GM23338 (cell line): ENCODE measurements around the gene NLN. TPM values are rescaled to one million over a fixed set of nuclear protein-coding genes. Genes with fewer than 3 reads are reported as not detected.

Experiments used
- ATAC-seq: fragments of 200-7000 bp; cut with Tn5 transposase; 3 replicates; pipeline ENCODE4 v1.9.1; 2020
- DNase-seq: peaks from one replicate; pipeline ENCODE4 v3.0.0-alpha.2; 2015; ENCODE audit warnings: low spot score
- H2AFZ ChIP-seq: fragments of 200-600 bp; sonication (generic); 2 replicates; pipeline ENCODE4 v1.8.0; 2016; ENCODE audit warnings: antibody characterized with exemption, mild to moderate bottlenecking, moderate library complexity
- H3F3A ChIP-seq: fragments of 200-600 bp; sonication (generic); replicated peaks from 2 replicates; pipeline ENCODE4 v1.8.0; 2017; ENCODE audit warnings: antibody characterized with exemption, mixed run types, low read depth
- H3K27ac ChIP-seq: fragments of 200-600 bp; sonication (generic); 2 replicates; pipeline ENCODE4 v1.6.1; 2016; ENCODE audit warnings: low read depth
- H3K27me3 ChIP-seq: fragments of 200-600 bp; sonication (generic); 2 replicates; pipeline ENCODE4 v1.8.0; 2016; ENCODE audit warnings: mild to moderate bottlenecking, mixed run types, moderate library complexity; ENCODE audit not compliant: insufficient read depth
- H3K36me3 ChIP-seq: fragments of 200-600 bp; sonication (generic); 2 replicates; pipeline ENCODE4 v1.8.0; 2016; ENCODE audit warnings: mild to moderate bottlenecking; ENCODE audit not compliant: insufficient read depth
- H3K4me1 ChIP-seq: fragments of 200-600 bp; sonication (generic); 2 replicates; pipeline ENCODE4 v1.8.0; 2016; ENCODE audit warnings: mild to moderate bottlenecking, moderate library complexity; ENCODE audit not compliant: insufficient read depth
- H3K4me2 ChIP-seq: fragments of 200-600 bp; sonication (generic); 2 replicates; pipeline ENCODE4 v1.7.1; 2017; ENCODE audit warnings: mixed run types
- H3K4me3 ChIP-seq: fragments of 200-600 bp; sonication (generic); 2 replicates; pipeline ENCODE4 v1.6.1; 2016; ENCODE audit warnings: mixed run types
- H3K79me2 ChIP-seq: fragments of 200-600 bp; sonication (generic); replicated peaks from 2 replicates; pipeline ENCODE4 v1.8.0; 2017; ENCODE audit warnings: mild to moderate bottlenecking; ENCODE audit not compliant: insufficient read depth
- H3K9me2 ChIP-seq: fragments of 200-600 bp; sonication (generic); 2 replicates; pipeline ENCODE4 v1.8.0; 2017; ENCODE audit not compliant: insufficient read depth
- H4K20me1 ChIP-seq: fragments of 200-600 bp; sonication (generic); replicated peaks from 2 replicates; pipeline ENCODE4 v1.8.0; 2017; ENCODE audit warnings: mild to moderate bottlenecking; ENCODE audit not compliant: insufficient read depth
- H3K27ac Mint-ChIP-seq: 2 replicates; pipeline ENCODE4 v1.8.0; 2020; ENCODE audit warnings: inconsistent platforms, mild to moderate bottlenecking, moderate library complexity, mixed read lengths
- H3K27me3 Mint-ChIP-seq: 3 replicates; pipeline ENCODE4 v1.8.0; 2022; ENCODE audit warnings: low read depth, mild to moderate bottlenecking, moderate library complexity, mixed read lengths, inconsistent platforms; ENCODE audit not compliant: insufficient read depth, poor library complexity
- H3K36me3 Mint-ChIP-seq: 3 replicates; pipeline ENCODE4 v1.8.0; 2021; ENCODE audit warnings: low read depth, mild to moderate bottlenecking, inconsistent platforms, moderate library complexity, mixed read lengths
- H3K4me1 Mint-ChIP-seq: 3 replicates; pipeline ENCODE4 v1.8.0; 2020; ENCODE audit warnings: mild to moderate bottlenecking, inconsistent platforms, mixed read lengths
- H3K4me3 Mint-ChIP-seq: 3 replicates; pipeline ENCODE4 v1.8.0; 2021; ENCODE audit warnings: moderate library complexity, mild to moderate bottlenecking, inconsistent platforms, mixed read lengths
- H3K9me3 Mint-ChIP-seq: 3 replicates; pipeline ENCODE4 v1.8.0; 2020; ENCODE audit warnings: moderate library complexity, mild to moderate bottlenecking, inconsistent platforms, mixed read lengths
- CREB1 ChIP-seq: fragments of 250-450 bp; sonication (Bioruptor Pico); IDR thresholded peaks from 2 replicates; pipeline ENCODE4 v1.5.0; 2020; ENCODE audit warnings: low read depth, mild to moderate bottlenecking, moderate library complexity
- ETS1 ChIP-seq: IDR thresholded peaks from 2 replicates; pipeline ENCODE4 v1.6.1; 2016; ENCODE audit warnings: antibody characterized with exemption
- EZH2 ChIP-seq: fragments of 200-600 bp; sonication (generic); IDR thresholded peaks from one replicate; pipeline ENCODE4 v1.8.0; 2017; ENCODE audit warnings: antibody characterized with exemption, mild to moderate bottlenecking, low read depth; ENCODE audit not compliant: unreplicated experiment
- EZH2phosphoT487 ChIP-seq: fragments of 200-600 bp; sonication (generic); IDR thresholded peaks from one replicate; pipeline ENCODE4 v1.8.1; 2018; ENCODE audit warnings: antibody characterized with exemption; ENCODE audit not compliant: unreplicated experiment
- NANOG ChIP-seq: IDR thresholded peaks from 2 replicates; pipeline ENCODE4 v1.6.1; 2016; ENCODE audit warnings: antibody characterized with exemption, borderline replicate concordance
- REST ChIP-seq: IDR thresholded peaks from one replicate; pipeline ENCODE4 v1.6.1; 2018; ENCODE audit warnings: antibody characterized with exemption; ENCODE audit not compliant: unreplicated experiment
- ZNF114 ChIP-seq: fragments of 250-450 bp; sonication (Bioruptor Pico); IDR thresholded peaks from 2 replicates; pipeline ENCODE4 v1.5.0; 2020; ENCODE audit warnings: mild to moderate bottlenecking, moderate library complexity
- ZNF331 ChIP-seq: fragments of 250-450 bp; sonication (Bioruptor Pico); IDR thresholded peaks from 2 replicates; pipeline ENCODE4 v1.5.0; 2020; ENCODE audit warnings: low read depth, mild to moderate bottlenecking, moderate library complexity
- polyA plus RNA-seq: library from polyadenylated mRNA; unstranded; fragments of >200 nt; fragmentation: Nextera tagmentation; extraction: Ambion mirVana; gene quantifications from 2 replicates; pipeline ENCODE4 v1.2.1, GENCODE V29; 2016
- total RNA-seq: library from RNA; depleted of rRNA; stranded (reverse); fragments of >200 nt; shearing (Covaris generic); gene quantifications from 2 replicates; pipeline ENCODE4 v1.2.3, GENCODE V29; 2014
- TF ChIP-seq, protein P1 (sequence below), 2 experiments: fragments of 200-600 bp in 1 of 2; sonication (generic) in 1 of 2; conservative IDR thresholded peaks; 2 replicates each; pipeline versions ENCODE4 v1.5.1 to v1.6.1; 2016 to 2017; ENCODE audit warnings: antibody characterized with exemption in 2 of 2, low read depth in 2 of 2, mild to moderate bottlenecking in 2 of 2, moderate library complexity in 1 of 2

Gene NLN
- total and polyA plus RNA-seq, 2 experiments from 2014 or later: 56.4 to 168 TPM

DNA sequence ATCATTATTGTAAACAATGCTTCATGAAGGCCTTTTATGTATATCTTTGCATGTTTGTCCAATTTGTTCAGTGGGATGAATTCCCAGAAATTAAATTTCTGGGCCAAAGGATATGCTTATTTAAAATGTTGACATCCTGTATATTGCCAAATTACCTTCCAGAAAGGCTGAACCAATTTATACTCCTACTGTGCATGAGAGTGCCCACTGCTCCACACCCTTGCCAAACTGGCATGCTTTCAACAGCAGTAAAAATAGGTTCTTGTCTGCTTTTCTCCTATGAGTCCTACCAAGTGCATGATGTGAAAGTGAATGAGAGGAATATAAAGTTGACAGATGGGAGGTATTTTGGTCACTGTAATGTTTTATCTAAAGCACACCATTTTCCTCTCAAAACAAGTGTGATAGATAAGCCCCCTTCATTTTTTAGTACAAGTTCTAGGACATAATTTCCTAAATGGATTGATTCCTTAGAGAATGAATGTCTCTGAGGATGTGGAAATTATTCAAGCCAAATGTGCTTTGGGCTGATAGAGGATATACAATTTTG lies 133.8 kb downstream of the NLN start:
- Histone ChIP-seq H2AFZ (no peak overlapping the region), H3K4me1 (no peaks in the 10 kb centered on the region), H3K27me3 (no peaks in the 10 kb centered on the region), H4K20me1 (no peaks in the 10 kb centered on the region), H3K4me2 (no peak overlapping the region), H3K9me2 (no peaks in the 10 kb centered on the region), H3K36me3 (no peaks in the 10 kb centered on the region), H3K79me2 (no peaks in the 10 kb centered on the region), H3K4me3 (no peak overlapping the region), H3F3A (no peaks in the 10 kb centered on the region), H3K27ac (no peak overlapping the region)
- no peaks in the 10 kb centered on the region for H3K36me3 Mint-ChIP-seq
- H3K27ac Mint-ChIP-seq: no peak overlapping the region
- ATAC-seq (no peak), DNase-seq (no peak)
- H3K4me3 Mint-ChIP-seq: no peak overlapping the region
- H3K9me3 Mint-ChIP-seq: no peaks in the 10 kb centered on the region; the same call in 2 of the 3 replicates
- peaks cover 6% of the 10 kb centered on the region; the same call in 1 of the 3 replicates for H3K4me1 Mint-ChIP-seq
- TF ChIP-seq REST: no peak
- TF ChIP-seq CREB1 (CRISPR knock-in tag): no peak
- peaks cover 5% of the 10 kb centered on the region for H3K27me3 Mint-ChIP-seq

GRCh38 chr5:65856520-65856919 lies 134.5 kb downstream of the NLN start:
- no peaks in the 10 kb centered on the region for H3K4me1 ChIP-seq
- H3K4me2 ChIP-seq: no peak overlapping the region
- Mint-ChIP-seq H3K4me3 (no peak overlapping the region), H3K27me3 (peaks cover 3% of the 10 kb centered on the region), H3K9me3 (no peaks in the 10 kb centered on the region; the same call in 2 of the 3 replicates), H3K27ac (no peak overlapping the region), H3K4me1 (peaks cover 6% of the 10 kb centered on the region; the same call in 1 of the 3 replicates), H3K36me3 (no peaks in the 10 kb centered on the region)
- H3K27ac ChIP-seq: no peak overlapping the region
- no peak overlapping the region for H3K4me3 ChIP-seq
- H3K79me2 ChIP-seq: no peaks in the 10 kb centered on the region
- DNase-seq (no peak), ATAC-seq (no peak)
- no peak overlapping the region for H2AFZ ChIP-seq
- no peaks in the 10 kb centered on the region for H3K36me3 ChIP-seq
- no peaks in the 10 kb centered on the region for H3F3A ChIP-seq
- no peaks in the 10 kb centered on the region for H3K9me2 ChIP-seq
- H4K20me1 ChIP-seq: no peaks in the 10 kb centered on the region
- H3K27me3 ChIP-seq: no peaks in the 10 kb centered on the region
- no peak for TF ChIP-seq REST
- TF ChIP-seq EZH2phosphoT487: no peak
- TF ChIP-seq NANOG: no peak
- TF ChIP-seq, protein P1, sequence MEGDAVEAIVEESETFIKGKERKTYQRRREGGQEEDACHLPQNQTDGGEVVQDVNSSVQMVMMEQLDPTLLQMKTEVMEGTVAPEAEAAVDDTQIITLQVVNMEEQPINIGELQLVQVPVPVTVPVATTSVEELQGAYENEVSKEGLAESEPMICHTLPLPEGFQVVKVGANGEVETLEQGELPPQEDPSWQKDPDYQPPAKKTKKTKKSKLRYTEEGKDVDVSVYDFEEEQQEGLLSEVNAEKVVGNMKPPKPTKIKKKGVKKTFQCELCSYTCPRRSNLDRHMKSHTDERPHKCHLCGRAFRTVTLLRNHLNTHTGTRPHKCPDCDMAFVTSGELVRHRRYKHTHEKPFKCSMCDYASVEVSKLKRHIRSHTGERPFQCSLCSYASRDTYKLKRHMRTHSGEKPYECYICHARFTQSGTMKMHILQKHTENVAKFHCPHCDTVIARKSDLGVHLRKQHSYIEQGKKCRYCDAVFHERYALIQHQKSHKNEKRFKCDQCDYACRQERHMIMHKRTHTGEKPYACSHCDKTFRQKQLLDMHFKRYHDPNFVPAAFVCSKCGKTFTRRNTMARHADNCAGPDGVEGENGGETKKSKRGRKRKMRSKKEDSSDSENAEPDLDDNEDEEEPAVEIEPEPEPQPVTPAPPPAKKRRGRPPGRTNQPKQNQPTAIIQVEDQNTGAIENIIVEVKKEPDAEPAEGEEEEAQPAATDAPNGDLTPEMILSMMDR (conservative IDR thresholded peaks at IDR 0.05; ENCODE audit: low read depth in 2 of 2): no peak
- TF ChIP-seq ZNF114 (CRISPR knock-in tag): no peak
- no peak for TF ChIP-seq EZH2
- TF ChIP-seq ZNF331 (CRISPR knock-in tag): no peak
- TF ChIP-seq ETS1: no peak
